A549 (cell line): Measurements from ENCODE around the gene AMACR.

Source experiments
- ESRRA ChIP-seq: fragments of 150-350 bp; IDR thresholded peaks from 2 replicates; pipeline ENCODE4 v1.6.1; 2014; ENCODE audit warnings: mild to moderate bottlenecking, low read length, borderline replicate concordance
- HEYL ChIP-seq: fragments of 250-450 bp; sonication (Bioruptor Pico); IDR thresholded peaks from 2 replicates; pipeline ENCODE4 v1.8.0; 2021; ENCODE audit warnings: mild to moderate bottlenecking, moderate library complexity
- KDM5A ChIP-seq: fragments of 200-600 bp; sonication (generic); IDR thresholded peaks from 2 replicates; pipeline ENCODE4 v1.6.1; 2016; ENCODE audit warnings: antibody characterized with exemption, mild to moderate bottlenecking
- POLR2A ChIP-seq: IDR thresholded peaks from 2 replicates; pipeline ENCODE4 v1.6.1; 2012; ENCODE audit warnings: mild to moderate bottlenecking, low read length
- RNF2 ChIP-seq: fragments of 200-600 bp; sonication (generic); IDR thresholded peaks from 2 replicates; pipeline ENCODE4 v1.6.1; 2016; ENCODE audit warnings: low read depth, mild to moderate bottlenecking, antibody characterized with exemption, moderate library complexity, borderline replicate concordance
- TF ChIP-seq, protein P1 (sequence below): fragments of >200 bp; sonication (Bioruptor Twin); formaldehyde crosslinking; IDR thresholded peaks from 3 replicates; pipeline ENCODE4 v1.5.1; 2016
- TF ChIP-seq, protein P2 (sequence below): fragments of >200 bp; sonication (Bioruptor Twin); formaldehyde crosslinking; IDR thresholded peaks from 3 replicates; pipeline ENCODE4 v1.6.1; 2016
- TF ChIP-seq, protein P3 (sequence below): fragments of 200-600 bp; sonication (generic); IDR thresholded peaks from 2 replicates; pipeline ENCODE4 v1.6.1; 2016; ENCODE audit warnings: antibody characterized with exemption, mild to moderate bottlenecking, moderate library complexity

DNA sequence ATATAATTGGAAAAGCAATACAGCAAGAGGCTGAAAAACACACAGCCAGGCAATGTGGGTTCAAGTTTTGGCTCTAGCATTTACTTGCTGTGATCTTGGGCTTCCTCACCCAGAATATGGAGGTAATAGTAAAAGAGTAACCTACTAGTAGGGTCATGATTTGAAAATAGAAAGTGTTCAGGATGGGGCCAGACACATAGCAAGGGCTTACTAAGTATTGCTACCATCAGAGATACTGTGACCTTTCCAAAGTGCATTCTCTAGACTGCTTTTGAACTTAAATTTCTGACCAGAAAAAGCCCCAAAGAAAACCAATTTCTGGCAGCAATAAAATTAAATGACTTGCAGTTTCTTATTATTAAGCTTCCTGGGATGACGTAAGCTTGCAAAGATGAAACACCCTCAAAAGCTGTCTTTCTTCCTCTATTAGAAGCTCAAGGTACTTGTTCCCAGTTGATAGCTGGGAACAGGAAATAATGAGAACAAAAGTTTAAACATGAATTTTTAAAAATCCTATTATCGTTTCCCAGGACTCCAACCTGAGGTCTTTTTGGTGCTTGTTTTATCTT lies 43.6 kb downstream of the AMACR start:
- TF ChIP-seq, protein P1, sequence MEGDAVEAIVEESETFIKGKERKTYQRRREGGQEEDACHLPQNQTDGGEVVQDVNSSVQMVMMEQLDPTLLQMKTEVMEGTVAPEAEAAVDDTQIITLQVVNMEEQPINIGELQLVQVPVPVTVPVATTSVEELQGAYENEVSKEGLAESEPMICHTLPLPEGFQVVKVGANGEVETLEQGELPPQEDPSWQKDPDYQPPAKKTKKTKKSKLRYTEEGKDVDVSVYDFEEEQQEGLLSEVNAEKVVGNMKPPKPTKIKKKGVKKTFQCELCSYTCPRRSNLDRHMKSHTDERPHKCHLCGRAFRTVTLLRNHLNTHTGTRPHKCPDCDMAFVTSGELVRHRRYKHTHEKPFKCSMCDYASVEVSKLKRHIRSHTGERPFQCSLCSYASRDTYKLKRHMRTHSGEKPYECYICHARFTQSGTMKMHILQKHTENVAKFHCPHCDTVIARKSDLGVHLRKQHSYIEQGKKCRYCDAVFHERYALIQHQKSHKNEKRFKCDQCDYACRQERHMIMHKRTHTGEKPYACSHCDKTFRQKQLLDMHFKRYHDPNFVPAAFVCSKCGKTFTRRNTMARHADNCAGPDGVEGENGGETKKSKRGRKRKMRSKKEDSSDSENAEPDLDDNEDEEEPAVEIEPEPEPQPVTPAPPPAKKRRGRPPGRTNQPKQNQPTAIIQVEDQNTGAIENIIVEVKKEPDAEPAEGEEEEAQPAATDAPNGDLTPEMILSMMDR: no peak
- TF ChIP-seq KDM5A (no peak), HEYL (CRISPR knock-in tag) (no peak), ESRRA (no peak), RNF2 (no peak), POLR2A (no peak)
- TF ChIP-seq, protein P2, sequence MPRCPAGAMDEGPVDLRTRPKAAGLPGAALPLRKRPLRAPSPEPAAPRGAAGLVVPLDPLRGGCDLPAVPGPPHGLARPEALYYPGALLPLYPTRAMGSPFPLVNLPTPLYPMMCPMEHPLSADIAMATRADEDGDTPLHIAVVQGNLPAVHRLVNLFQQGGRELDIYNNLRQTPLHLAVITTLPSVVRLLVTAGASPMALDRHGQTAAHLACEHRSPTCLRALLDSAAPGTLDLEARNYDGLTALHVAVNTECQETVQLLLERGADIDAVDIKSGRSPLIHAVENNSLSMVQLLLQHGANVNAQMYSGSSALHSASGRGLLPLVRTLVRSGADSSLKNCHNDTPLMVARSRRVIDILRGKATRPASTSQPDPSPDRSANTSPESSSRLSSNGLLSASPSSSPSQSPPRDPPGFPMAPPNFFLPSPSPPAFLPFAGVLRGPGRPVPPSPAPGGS: no peak
- TF ChIP-seq, protein P3, sequence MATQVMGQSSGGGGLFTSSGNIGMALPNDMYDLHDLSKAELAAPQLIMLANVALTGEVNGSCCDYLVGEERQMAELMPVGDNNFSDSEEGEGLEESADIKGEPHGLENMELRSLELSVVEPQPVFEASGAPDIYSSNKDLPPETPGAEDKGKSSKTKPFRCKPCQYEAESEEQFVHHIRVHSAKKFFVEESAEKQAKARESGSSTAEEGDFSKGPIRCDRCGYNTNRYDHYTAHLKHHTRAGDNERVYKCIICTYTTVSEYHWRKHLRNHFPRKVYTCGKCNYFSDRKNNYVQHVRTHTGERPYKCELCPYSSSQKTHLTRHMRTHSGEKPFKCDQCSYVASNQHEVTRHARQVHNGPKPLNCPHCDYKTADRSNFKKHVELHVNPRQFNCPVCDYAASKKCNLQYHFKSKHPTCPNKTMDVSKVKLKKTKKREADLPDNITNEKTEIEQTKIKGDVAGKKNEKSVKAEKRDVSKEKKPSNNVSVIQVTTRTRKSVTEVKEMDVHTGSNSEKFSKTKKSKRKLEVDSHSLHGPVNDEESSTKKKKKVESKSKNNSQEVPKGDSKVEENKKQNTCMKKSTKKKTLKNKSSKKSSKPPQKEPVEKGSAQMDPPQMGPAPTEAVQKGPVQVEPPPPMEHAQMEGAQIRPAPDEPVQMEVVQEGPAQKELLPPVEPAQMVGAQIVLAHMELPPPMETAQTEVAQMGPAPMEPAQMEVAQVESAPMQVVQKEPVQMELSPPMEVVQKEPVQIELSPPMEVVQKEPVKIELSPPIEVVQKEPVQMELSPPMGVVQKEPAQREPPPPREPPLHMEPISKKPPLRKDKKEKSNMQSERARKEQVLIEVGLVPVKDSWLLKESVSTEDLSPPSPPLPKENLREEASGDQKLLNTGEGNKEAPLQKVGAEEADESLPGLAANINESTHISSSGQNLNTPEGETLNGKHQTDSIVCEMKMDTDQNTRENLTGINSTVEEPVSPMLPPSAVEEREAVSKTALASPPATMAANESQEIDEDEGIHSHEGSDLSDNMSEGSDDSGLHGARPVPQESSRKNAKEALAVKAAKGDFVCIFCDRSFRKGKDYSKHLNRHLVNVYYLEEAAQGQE: no peak
